Activated T-helper 1 cell treated with anti-CD3 and anti-CD28 coated beads, Interleukin-12 subunit alpha, Interleukin-12 subunit beta, Interleukin-2, Interleukin-4 antibody, amounts not matched to agents 30 ng/mL and 10 ng/mL and 1 ng/mL, durations not matched to agents 14 hours and 24 hours and 36 hours (primary cell): ENCODE data around the gene SPTBN4. TPM values are rescaled to one million over a fixed set of nuclear protein-coding genes. Genes with fewer than 3 reads are reported as not detected.
"Not testable (repeated sequence)": the region's sequence is repeated elsewhere in the genome, so short reads cannot be mapped to it uniquely, and the experiment has no call there.

Experiments
- DNase-seq: peaks from one replicate; pipeline ENCODE4 v3.0.0; 2021; ENCODE audit warnings: low spot score
- H3K27ac Mint-ChIP-seq: one replicate; pipeline ENCODE4 v1.8.0; 2021; ENCODE audit warnings: mild to moderate bottlenecking, mixed read lengths
- H3K27me3 Mint-ChIP-seq: one replicate; pipeline ENCODE4 v1.8.0; 2022; ENCODE audit warnings: mild to moderate bottlenecking, moderate library complexity, mixed read lengths; ENCODE audit not compliant: insufficient read depth
- H3K36me3 Mint-ChIP-seq: one replicate; pipeline ENCODE4 v1.8.0; 2021; ENCODE audit warnings: low read depth, mixed read lengths
- H3K4me1 Mint-ChIP-seq: one replicate; pipeline ENCODE4 v1.8.0; 2021; ENCODE audit warnings: low read depth, mixed read lengths
- H3K4me3 Mint-ChIP-seq: one replicate; pipeline ENCODE4 v1.8.0; 2021; ENCODE audit warnings: mild to moderate bottlenecking, moderate library complexity, mixed read lengths
- H3K9me3 Mint-ChIP-seq: one replicate; pipeline ENCODE4 v1.8.0; 2021; ENCODE audit warnings: mixed read lengths
- intact Hi-C: fragments of 100-400 bp; cut with micrococcal nuclease; formaldehyde crosslinking; loops from one replicate; pipeline ENCODE4 v1.15.1; 2024
- total RNA-seq: library from RNA; stranded (reverse); gene quantifications from 2 replicates; pipeline ENCODE4 v1.2.3, GENCODE V29; 2022

The SPTBN4 gene
- total RNA-seq, 1 donor from 2014 or later, result 0.21 TPM

GRCh38 chr19:40475878-40476644, 9.3 kb downstream of the SPTBN4 start:
- intact Hi-C loops, H3K4me3 Mint-ChIP-seq, H3K4me1 Mint-ChIP-seq, DNase-seq, H3K36me3 Mint-ChIP-seq, H3K27ac Mint-ChIP-seq, H3K9me3 Mint-ChIP-seq, H3K27me3 Mint-ChIP-seq: not testable (repeated sequence)

- Mint-ChIP-seq H3K27me3 (peaks cover 21% of the 10 kb centered on the region), H3K36me3 (no peaks in the 10 kb centered on the region), H3K4me3 (no peak overlapping the region), H3K4me1 (no peaks in the 10 kb centered on the region), H3K27ac (no peak overlapping the region), H3K9me3 (no peaks in the 10 kb centered on the region)
- intact Hi-C loops, result no loop called here
- DNase-seq, result no peak
Observed at GRCh38 chr19:40486017-40486416, 19.2 kb downstream of the SPTBN4 start.

GRCh38 chr19:40489882-40490230, 23.1 kb downstream of the SPTBN4 start:
- intact Hi-C loops, result no loop called here
- H3K36me3 Mint-ChIP-seq, result no peaks in the 10 kb centered on the region
- H3K9me3 Mint-ChIP-seq, result no peaks in the 10 kb centered on the region
- no peaks in the 10 kb centered on the region for H3K4me1 Mint-ChIP-seq
- H3K4me3 Mint-ChIP-seq, result no peak overlapping the region
- peaks cover 21% of the 10 kb centered on the region for H3K27me3 Mint-ChIP-seq
- no peak for DNase-seq
- H3K27ac Mint-ChIP-seq, result no peak overlapping the region

GRCh38 chr19:40492274-40492673, 25.5 kb downstream of the SPTBN4 start:
- no peak overlapping the region for H3K27ac Mint-ChIP-seq
- peaks cover 16% of the 10 kb centered on the region for H3K27me3 Mint-ChIP-seq
- H3K36me3 Mint-ChIP-seq, result no peaks in the 10 kb centered on the region
- DNase-seq, result no peak
- no peaks in the 10 kb centered on the region for H3K4me1 Mint-ChIP-seq
- intact Hi-C loops, result no loop called here
- no peak overlapping the region for H3K4me3 Mint-ChIP-seq
- H3K9me3 Mint-ChIP-seq, result no peaks in the 10 kb centered on the region

GRCh38 chr19:40493778-40494177, 27.0 kb downstream of the SPTBN4 start:
- DNase-seq, result no peak
- intact Hi-C loops, result no loop called here
- Mint-ChIP-seq H3K36me3 (no peaks in the 10 kb centered on the region), H3K9me3 (no peaks in the 10 kb centered on the region), H3K4me3 (no peak overlapping the region), H3K27me3 (peaks cover 14% of the 10 kb centered on the region), H3K4me1 (no peaks in the 10 kb centered on the region), H3K27ac (no peak overlapping the region)

GRCh38 chr19:40494191-40494838, 27.5 kb downstream of the SPTBN4 start:
- H3K36me3 Mint-ChIP-seq, result no peaks in the 10 kb centered on the region
- no peak for DNase-seq
- H3K27ac Mint-ChIP-seq, result no peak overlapping the region
- H3K4me1 Mint-ChIP-seq, result no peaks in the 10 kb centered on the region
- H3K4me3 Mint-ChIP-seq, result no peak overlapping the region
- intact Hi-C loops, result no loop called here
- H3K9me3 Mint-ChIP-seq, result no peaks in the 10 kb centered on the region
- H3K27me3 Mint-ChIP-seq, result peaks cover 14% of the 10 kb centered on the region

- H3K9me3 Mint-ChIP-seq, result no peaks in the 10 kb centered on the region
- intact Hi-C loops, result no loop called here
- H3K4me1 Mint-ChIP-seq, result no peaks in the 10 kb centered on the region
- H3K4me3 Mint-ChIP-seq, result no peak overlapping the region
- no peak overlapping the region for H3K27ac Mint-ChIP-seq
- peaks cover 9% of the 10 kb centered on the region for H3K27me3 Mint-ChIP-seq
- no peaks in the 10 kb centered on the region for H3K36me3 Mint-ChIP-seq
- DNase-seq, result no peak
Observed at GRCh38 chr19:40497214-40497613, 30.4 kb downstream of the SPTBN4 start.

- H3K4me1 Mint-ChIP-seq, result no peaks in the 10 kb centered on the region
- H3K4me3 Mint-ChIP-seq, result no peak overlapping the region
- no peaks in the 10 kb centered on the region for H3K9me3 Mint-ChIP-seq
- H3K27me3 Mint-ChIP-seq, result peaks cover 14% of the 10 kb centered on the region
- H3K27ac Mint-ChIP-seq, result no peak overlapping the region
- intact Hi-C loops, result no loop called here
- no peaks in the 10 kb centered on the region for H3K36me3 Mint-ChIP-seq
- DNase-seq, result no peak
Observed at GRCh38 chr19:40499320-40499719, 32.5 kb downstream of the SPTBN4 start.

- DNase-seq, H3K9me3 Mint-ChIP-seq, H3K36me3 Mint-ChIP-seq, H3K4me3 Mint-ChIP-seq, H3K4me1 Mint-ChIP-seq, intact Hi-C loops, H3K27ac Mint-ChIP-seq, H3K27me3 Mint-ChIP-seq: not testable (repeated sequence)
Observed at GRCh38 chr19:40500678-40501530, 34.1 kb downstream of the SPTBN4 start.

- peaks cover 9% of the 10 kb centered on the region for H3K27me3 Mint-ChIP-seq
- H3K27ac Mint-ChIP-seq, result no peak overlapping the region
- H3K4me1 Mint-ChIP-seq, result no peaks in the 10 kb centered on the region
- H3K9me3 Mint-ChIP-seq, result no peaks in the 10 kb centered on the region
- intact Hi-C loops, result no loop called here
- H3K36me3 Mint-ChIP-seq, result no peaks in the 10 kb centered on the region
- no peak overlapping the region for H3K4me3 Mint-ChIP-seq
- DNase-seq, result no peak
Observed at GRCh38 chr19:40501599-40501998, 34.8 kb downstream of the SPTBN4 start.

GRCh38 chr19:40502081-40502480, 35.3 kb downstream of the SPTBN4 start:
- Mint-ChIP-seq H3K27me3 (peaks cover 9% of the 10 kb centered on the region), H3K4me3 (no peak overlapping the region), H3K27ac (no peak overlapping the region), H3K4me1 (no peaks in the 10 kb centered on the region), H3K9me3 (no peaks in the 10 kb centered on the region), H3K36me3 (no peaks in the 10 kb centered on the region)
- intact Hi-C loops, result no loop called here
- no peak for DNase-seq

- intact Hi-C loops, result no loop called here
- Mint-ChIP-seq H3K27me3 (peaks cover 9% of the 10 kb centered on the region), H3K4me1 (no peaks in the 10 kb centered on the region)
Observed at GRCh38 chr19:40502647-40503319, 36.0 kb downstream of the SPTBN4 start.

GRCh38 chr19:40503320-40503695, 36.5 kb downstream of the SPTBN4 start:
- intact Hi-C loops, result no loop called here

More at GRCh38 chr19:40502647-40503319, 36.0 kb downstream of the SPTBN4 start:
- no peak for DNase-seq
- no peaks in the 10 kb centered on the region for H3K36me3 Mint-ChIP-seq
- no peaks in the 10 kb centered on the region for H3K9me3 Mint-ChIP-seq
- no peak overlapping the region for H3K27ac Mint-ChIP-seq
- H3K4me3 Mint-ChIP-seq, result no peak overlapping the region

More at GRCh38 chr19:40503320-40503695, 36.5 kb downstream of the SPTBN4 start:
- Mint-ChIP-seq H3K36me3 (no peaks in the 10 kb centered on the region), H3K4me3 (no peak overlapping the region), H3K9me3 (no peaks in the 10 kb centered on the region), H3K27ac (no peak overlapping the region), H3K27me3 (peaks cover 9% of the 10 kb centered on the region), H3K4me1 (no peaks in the 10 kb centered on the region)
- DNase-seq, result no peak
